GM18517 (cell line): ENCODE measurements around the gene CSAD.

Source experiments
- ATAC-seq: cut with Tn5 transposase; IDR thresholded peaks from one replicate; pipeline ENCODE4 v1.9.1; 2021; ENCODE audit warnings: mild to moderate bottlenecking, moderate library complexity; ENCODE audit not compliant: unreplicated experiment

Gene CSAD

GRCh38 chr12:53180220-53180930 is at the start of gene CSAD, which contains the start of gene ZNF740:
TSS of gene CSAD (minus strand) at chr12:53180925. CDS start at chr12:53173470, 7,455 bp downstream.
TSS of gene ZNF740 (plus strand) at chr12:53180722. CDS start at chr12:53181984, 1,262 bp downstream.
- ATAC-seq, result peak; percentile 70

- ATAC-seq, result no peak
These were observed 49.6 kb upstream of the CSAD start for GRCh38 chr12:53230108-53230845.

- ATAC-seq, result no peak
These were observed 48.7 kb upstream of the CSAD start for GRCh38 chr12:53229454-53229853.

- no peak for ATAC-seq
These were observed 47.1 kb upstream of the CSAD start for GRCh38 chr12:53227836-53228235.

GRCh38 chr12:53227341-53227740 is 46.6 kb upstream of the CSAD start:
- ATAC-seq, result no peak

GRCh38 chr12:53226815-53227214 is 46.1 kb upstream of the CSAD start:
- no peak for ATAC-seq

- no peak for ATAC-seq
These were observed 45.1 kb upstream of the CSAD start for GRCh38 chr12:53225635-53226424.

- ATAC-seq, result no peak
These were observed 44.3 kb upstream of the CSAD start for GRCh38 chr12:53224897-53225634.

GRCh38 chr12:53224061-53224896 is 43.6 kb upstream of the CSAD start:
- ATAC-seq, result no peak

GRCh38 chr12:53223389-53224060 is 42.8 kb upstream of the CSAD start:
- ATAC-seq, result no peak

- ATAC-seq, result no peak
These were observed 42.1 kb upstream of the CSAD start for GRCh38 chr12:53222806-53223261.

- ATAC-seq, result no peak
These were observed 41.5 kb upstream of the CSAD start for GRCh38 chr12:53222170-53222721.

- no peak for ATAC-seq
These were observed 40.7 kb upstream of the CSAD start for GRCh38 chr12:53221203-53222080.

- ATAC-seq, result no peak
These were observed 40.0 kb upstream of the CSAD start for GRCh38 chr12:53220694-53221202.

- no peak for ATAC-seq
These were observed 39.4 kb upstream of the CSAD start for GRCh38 chr12:53219956-53220693.

- ATAC-seq, result no peak
These were observed 38.7 kb upstream of the CSAD start for GRCh38 chr12:53219292-53219955.
